Activated CD4-positive, alpha-beta T cell treated with anti-CD3 and anti-CD28 coated beads, Interleukin-2, amount 50 U/mL, for 1 hour (primary cell): ENCODE measurements around the gene COL6A1.
"Not testable (repeated sequence)": the region's sequence is repeated elsewhere in the genome, so short reads cannot be mapped to it uniquely, and the experiment has no call there.

Experiments used
- DNase-seq: peaks from one replicate; pipeline ENCODE4 v3.0.0-alpha.2; 2020

COL6A1 gene

GRCh38 chr21:45994759-45995685 lies 13.5 kb downstream of the COL6A1 start:
- DNase-seq = no peak

GRCh38 chr21:45995686-45996179 lies 14.2 kb downstream of the COL6A1 start:
- DNase-seq = no peak

- DNase-seq = no peak
Observed at GRCh38 chr21:45996311-45997204, 15.0 kb downstream of the COL6A1 start.

- no peak for DNase-seq
Observed at GRCh38 chr21:45997205-45997494, 15.6 kb downstream of the COL6A1 start.

GRCh38 chr21:45997495-45998275 lies 16.1 kb downstream of the COL6A1 start:
- DNase-seq = no peak

GRCh38 chr21:45998276-45998701 lies 16.7 kb downstream of the COL6A1 start:
- no peak for DNase-seq

- DNase-seq = no peak
Observed at GRCh38 chr21:45998871-45999580, 17.5 kb downstream of the COL6A1 start.

GRCh38 chr21:45999581-46000181 lies 18.1 kb downstream of the COL6A1 start:
- DNase-seq = no peak

- DNase-seq = no peak
Observed at GRCh38 chr21:46000182-46000730, 18.7 kb downstream of the COL6A1 start.

GRCh38 chr21:46000731-46001641 lies 19.4 kb downstream of the COL6A1 start:
- DNase-seq = no peak

GRCh38 chr21:46001821-46002681 lies 20.5 kb downstream of the COL6A1 start:
- DNase-seq = no peak

- no peak for DNase-seq
Observed at GRCh38 chr21:46002841-46003574, 21.4 kb downstream of the COL6A1 start.

- no peak for DNase-seq
Observed at GRCh38 chr21:46003575-46004007, 22.0 kb downstream of the COL6A1 start.

GRCh38 chr21:46004168-46004861 lies 22.7 kb downstream of the COL6A1 start:
- no peak for DNase-seq

- no peak for DNase-seq
Observed at GRCh38 chr21:46005081-46005480, 23.5 kb downstream of the COL6A1 start.

- DNase-seq = no peak
Observed at GRCh38 chr21:46005481-46005881, 23.9 kb downstream of the COL6A1 start.

- DNase-seq = not testable (repeated sequence)
Observed at GRCh38 chr21:46005894-46006546, 24.4 kb downstream of the COL6A1 start.
